Adrenal gland (tissue), 12 donors: ENCODE measurements around the gene CUL9. TPM values are rescaled to one million over a fixed set of nuclear protein-coding genes. Genes with fewer than 3 reads are reported as not detected.
A peak's percentile ranks its signal among the peaks of the same experiment; 100 is the strongest.

ENCODE experiments used
- DNase-seq, 7 donors: peaks; one replicate each; pipeline ENCODE4 v3.0.0-alpha.2; 2019 to 2020
- H3K27ac ChIP-seq, 5 donors: fragments of 200-600 bp; sonication (generic) in 4 of 5; 1 replicate in 3 of 5; 2 replicates in 2 of 5; pipeline versions ENCODE4 v1.5.1 to v1.8.0; 2016 to 2020; ENCODE audit warnings: mild to moderate bottlenecking in 1 of 5
- H3K27me3 ChIP-seq: fragments of 200-600 bp; 2 replicates; pipeline ENCODE4 v1.8.0; 2021
- H3K36me3 ChIP-seq, 2 donors: fragments of 200-600 bp; replicated peaks in 1 of 2; 1 replicate in 1 of 2; 2 replicates in 1 of 2; pipeline versions ENCODE4 v1.5.1 to v1.8.0; 2018 to 2022
- H3K4me1 ChIP-seq, 2 donors: fragments of 200-600 bp; replicated peaks in 1 of 2; 1 replicate in 1 of 2; 2 replicates in 1 of 2; pipeline versions ENCODE4 v1.5.1 to v1.8.0; 2018 to 2021
- H3K4me3 ChIP-seq, 4 donors: fragments of 200-600 bp; sonication (generic) in 3 of 4; one replicate each; pipeline ENCODE4 v1.5.1; 2016 to 2018
- H3K9me3 ChIP-seq, 3 donors: fragments of 200-600 bp; sonication (generic) in 1 of 3; replicated peaks in 1 of 3; 1 replicate in 2 of 3; 2 replicates in 1 of 3; pipeline versions ENCODE4 v1.5.1 to v1.8.0; 2016 to 2021
- CTCF ChIP-seq, 6 experiments: fragments of 450-650 bp in 4 of 6; fragments of 200-600 bp in 2 of 6; sonication (generic) in 1 of 6; IDR thresholded peaks; 1 replicate in 5 of 6; 2 replicates in 1 of 6; pipeline versions ENCODE4 v1.5.1 to v1.8.0; 2016 to 2021; ENCODE audit warnings: antibody characterized with exemption in 6 of 6, mild to moderate bottlenecking in 2 of 6, moderate library complexity in 1 of 6
- POLR2A ChIP-seq, 2 donors: fragments of 450-650 bp; IDR thresholded peaks; one replicate each; pipeline ENCODE4 v1.6.1; 2017; ENCODE audit warnings: antibody characterized with exemption in 2 of 2, mild to moderate bottlenecking in 2 of 2, moderate library complexity in 1 of 2
- WGBS, 4 donors: extraction: QIAGEN DNeasy Blood & Tissue Kit in 2 of 4; methylation state at CpG; one replicate each; pipeline versions ENCODE4 v1.1.5 to v1.1.7; 2013 to 2017; 5-methylcytosine and 5-hydroxymethylcytosine counted together
- intact Hi-C, 2 donors: fragments of 100-400 bp; cut with DNase I; formaldehyde crosslinking; loops; one replicate each; pipeline versions ENCODE4 v1.14.1 to v1.15.0; 2022 to 2023
- polyA plus RNA-seq, 3 donors: library from polyadenylated mRNA; stranded (reverse); fragments of 200-250 nt in 2 of 3; fragments of 350-450 nt in 1 of 3; fragmentation: Illumina TruSeq in 1 of 3; extraction: RNeasy Lipid Tissue Mini Kit (QIAGEN cat#74804) in 1 of 3; gene quantifications; one replicate each; pipeline ENCODE4 v1.2.3, GENCODE V29; 2013 to 2014
- total RNA-seq, 9 donors: library from RNA; depleted of rRNA in 4 of 9; stranded (reverse); fragments of >200 nt in 4 of 9; fragments of 120-200 nt in 1 of 9; fragmentation: NEBNext Ultra II Directional in 1 of 9; extraction: Animal tissue kit (Norgen Biotek cat#: 25700) in 1 of 9; gene quantifications; one replicate each; pipeline versions ENCODE4 v1.1.0 to v1.2.4, GENCODE V29; 2013 to 2023
- donor health status: healthy with polysubstance abuse.
- donor health status: Bipolar disorder and iron deficiency.
- donor health status: DM: yes; HTN: yes; CAD: no.
- donor health status: DM: no; HTN: no; CAD: no.
- donor health status: DM: no; HTN: no; CAD: no.
- donor health status: DM: yes; HTN: yes; CAD: no.

CUL9 gene
- total and polyA plus RNA-seq, 12 donors: 13.3 to 195 (median 33.8) TPM

- Histone ChIP-seq H3K9me3 (no peaks in the 10 kb centered on the region), H3K36me3 (peaks cover 0 to 41% of the 10 kb centered on the region in 2 donors), H3K27ac (no peak overlapping the region), H3K4me3 (no peak overlapping the region), H3K27me3 (no peaks in the 10 kb centered on the region), H3K4me1 (peaks cover 5 to 23% of the 10 kb centered on the region in 2 donors)
- no peak for DNase-seq
- 68 to 81% (median 77%) methylated on average over 5 of the region's 5 CpGs for WGBS, 4 donors
- TF ChIP-seq POLR2A (IDR thresholded peaks at IDR 0.05) (no peak), CTCF (IDR thresholded peaks at IDR 0.05) (no peak)
- intact Hi-C loops: no loop called here
These were observed 3.5 kb downstream of the CUL9 start for GRCh38 chr6:43185391-43185985.

GRCh38 chr6:43186019-43186418 is 4.0 kb downstream of the CUL9 start:
- Histone ChIP-seq H3K36me3 (peaks cover 0 to 44% of the 10 kb centered on the region in 2 donors), H3K27me3 (no peaks in the 10 kb centered on the region), H3K27ac (no peak overlapping the region), H3K4me3 (no peak overlapping the region), H3K9me3 (no peaks in the 10 kb centered on the region), H3K4me1 (peaks cover 5 to 23% of the 10 kb centered on the region in 2 donors)
- TF ChIP-seq POLR2A (IDR thresholded peaks at IDR 0.05) (no peak), CTCF (IDR thresholded peaks at IDR 0.05) (no peak)
- 96 to 98% (median 96%) methylated on average over 14 of the region's 14 CpGs for WGBS, 4 donors
- no peak for DNase-seq
- intact Hi-C loops: no loop called here

- peaks cover 0 to 44% of the 10 kb centered on the region in 2 donors for H3K36me3 ChIP-seq
- TF ChIP-seq CTCF (IDR thresholded peaks at IDR 0.05) (no peak), POLR2A (IDR thresholded peaks at IDR 0.05) (no peak)
- H3K4me1 ChIP-seq: peaks cover 1 to 18% of the 10 kb centered on the region in 2 donors
- intact Hi-C loops: no loop called here
- H3K27ac ChIP-seq: no peak overlapping the region
- H3K9me3 ChIP-seq: no peaks in the 10 kb centered on the region
- H3K4me3 ChIP-seq: no peak overlapping the region
- H3K27me3 ChIP-seq: no peaks in the 10 kb centered on the region
- 90 to 99% (median 95%) methylated on average over 4 of the region's 4 CpGs for WGBS, 4 donors
- peak in 2 of 7 donors; percentile 8 to 37 for DNase-seq
These were observed 4.7 kb downstream of the CUL9 start for GRCh38 chr6:43186706-43187105.

GRCh38 chr6:43187821-43188220 is 5.8 kb downstream of the CUL9 start:
- Histone ChIP-seq H3K27ac (no peak overlapping the region), H3K4me1 (peaks cover 0 to 13% of the 10 kb centered on the region in 2 donors), H3K27me3 (no peaks in the 10 kb centered on the region), H3K36me3 (peaks cover 0 to 46% of the 10 kb centered on the region in 2 donors), H3K4me3 (no peak overlapping the region), H3K9me3 (no peaks in the 10 kb centered on the region)
- peak in 2 of 7 donors; percentile 6 to 39 for DNase-seq
- WGBS, 4 donors: 94 to 97% (median 94%) methylated on average over 3 to 7 of the region's 7 CpGs
- intact Hi-C loops: no loop called here
- TF ChIP-seq POLR2A (IDR thresholded peaks at IDR 0.05) (no peak), CTCF (IDR thresholded peaks at IDR 0.05) (no peak)
